HCT116 (cell line): ENCODE measurements around the gene RAD9B.

Experiments used
- CEBPB ChIP-seq: IDR thresholded peaks from 2 replicates; pipeline ENCODE4 v1.6.1; 2012; ENCODE audit warnings: low read depth
- ELF1 ChIP-seq: IDR thresholded peaks from 2 replicates; pipeline ENCODE4 v1.6.1; 2012; ENCODE audit warnings: low read depth, borderline replicate concordance
- EZH2 ChIP-seq: fragments of 200-600 bp; sonication (generic); IDR thresholded peaks from 2 replicates; pipeline ENCODE4 v1.6.1; 2017; ENCODE audit warnings: antibody characterized with exemption, mixed run types
- EZH2phosphoT487 ChIP-seq: fragments of 200-600 bp; IDR thresholded peaks from 2 replicates; pipeline ENCODE4 v1.6.1; 2018; ENCODE audit warnings: antibody characterized with exemption, borderline replicate concordance
- FOSL1 ChIP-seq: IDR thresholded peaks from 2 replicates; pipeline ENCODE4 v1.6.1; 2012; ENCODE audit warnings: low read depth
- POLR2A ChIP-seq: IDR thresholded peaks from 2 replicates; pipeline ENCODE4 v1.7.0; 2011; ENCODE audit warnings: borderline replicate concordance; ENCODE audit not compliant: insufficient read depth, insufficient read length; ENCODE audit errors: extremely low read depth
- POLR2AphosphoS5 ChIP-seq: IDR thresholded peaks from 2 replicates; pipeline ENCODE4 v1.6.1; 2011; ENCODE audit warnings: mild to moderate bottlenecking, low read depth, low read length, moderate library complexity
- RAD21 ChIP-seq: IDR thresholded peaks from 2 replicates; pipeline ENCODE4 v1.6.1; 2012; ENCODE audit warnings: low read depth, mild to moderate bottlenecking
- SP1 ChIP-seq: IDR thresholded peaks from 2 replicates; pipeline ENCODE4 v1.6.1; 2012; ENCODE audit warnings: low read depth
- ZNF274 ChIP-seq: fragments of 200-500 bp; sonication (Bioruptor generic); IDR thresholded peaks from 2 replicates; pipeline ENCODE4 v1.6.1; 2014; ENCODE audit warnings: mild to moderate bottlenecking, low read depth, low read length, inconsistent platforms
- TF ChIP-seq, protein P1 (sequence below), 3 experiments: fragments of 200-600 bp in 1 of 3; sonication (generic) in 1 of 3; IDR thresholded peaks in 2 of 3; conservative IDR thresholded peaks in 1 of 3; 2 replicates each; pipeline ENCODE4 v1.5.1; 2012 to 2017; ENCODE audit warnings: low read depth in 2 of 3, low read length in 2 of 3, antibody characterized with exemption in 1 of 3, borderline replicate concordance in 1 of 3, control low read depth in 1 of 3, mild to moderate bottlenecking in 1 of 3, mixed read lengths in 1 of 3, mixed run types in 1 of 3, moderate library complexity in 1 of 3; ENCODE audit not compliant: insufficient read depth in 1 of 3

- TF ChIP-seq RAD21 (no peak), CEBPB (no peak), EZH2 (no peak), ZNF274 (no peak), POLR2A (no peak), FOSL1 (no peak), SP1 (no peak), ELF1 (no peak), EZH2phosphoT487 (no peak), POLR2AphosphoS5 (no peak)
- TF ChIP-seq, protein P1, sequence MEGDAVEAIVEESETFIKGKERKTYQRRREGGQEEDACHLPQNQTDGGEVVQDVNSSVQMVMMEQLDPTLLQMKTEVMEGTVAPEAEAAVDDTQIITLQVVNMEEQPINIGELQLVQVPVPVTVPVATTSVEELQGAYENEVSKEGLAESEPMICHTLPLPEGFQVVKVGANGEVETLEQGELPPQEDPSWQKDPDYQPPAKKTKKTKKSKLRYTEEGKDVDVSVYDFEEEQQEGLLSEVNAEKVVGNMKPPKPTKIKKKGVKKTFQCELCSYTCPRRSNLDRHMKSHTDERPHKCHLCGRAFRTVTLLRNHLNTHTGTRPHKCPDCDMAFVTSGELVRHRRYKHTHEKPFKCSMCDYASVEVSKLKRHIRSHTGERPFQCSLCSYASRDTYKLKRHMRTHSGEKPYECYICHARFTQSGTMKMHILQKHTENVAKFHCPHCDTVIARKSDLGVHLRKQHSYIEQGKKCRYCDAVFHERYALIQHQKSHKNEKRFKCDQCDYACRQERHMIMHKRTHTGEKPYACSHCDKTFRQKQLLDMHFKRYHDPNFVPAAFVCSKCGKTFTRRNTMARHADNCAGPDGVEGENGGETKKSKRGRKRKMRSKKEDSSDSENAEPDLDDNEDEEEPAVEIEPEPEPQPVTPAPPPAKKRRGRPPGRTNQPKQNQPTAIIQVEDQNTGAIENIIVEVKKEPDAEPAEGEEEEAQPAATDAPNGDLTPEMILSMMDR (IDR thresholded peaks at IDR 0.05 in 2 of 3, conservative IDR thresholded peaks at IDR 0.05 in 1 of 3; ENCODE audit: borderline replicate concordance in 1 of 3, insufficient read depth in 1 of 3, low read depth in 2 of 3, low read length in 2 of 3) = no peak
Measured at GRCh38 chr12:110453569-110454296, 48.4 kb upstream of the RAD9B start.
